DND-41 (cell line): Measurements from ENCODE around the gene ANKRD31.

ENCODE experiments used
- ATAC-seq: fragments of 200-7000 bp; cut with Tn5 transposase; 3 replicates; pipeline ENCODE4 v1.9.1; 2021; ENCODE audit warnings: low read depth; ENCODE audit not compliant: insufficient read depth
- DNase-seq: peaks from one replicate; pipeline ENCODE4 v3.0.0-alpha.2; 2020
- H2AFZ ChIP-seq: 2 replicates; pipeline ENCODE4 v1.6.0; 2012; ENCODE audit warnings: low read depth, low read length
- H3K27ac ChIP-seq: 2 replicates; pipeline ENCODE4 v1.5.1; 2012; ENCODE audit warnings: low read length, inconsistent platforms
- H3K27me3 ChIP-seq: fragments of 200-600 bp; sonication (generic); 2 replicates; pipeline ENCODE4 v1.6.0; 2012; ENCODE audit warnings: low read length, mild to moderate bottlenecking, inconsistent platforms; ENCODE audit not compliant: insufficient read depth, poor library complexity
- H3K36me3 ChIP-seq: 2 replicates; pipeline ENCODE4 v1.5.1; 2012; ENCODE audit warnings: low read length, inconsistent platforms; ENCODE audit not compliant: insufficient read depth
- H3K4me1 ChIP-seq: 2 replicates; pipeline ENCODE4 v1.5.1; 2012; ENCODE audit warnings: mild to moderate bottlenecking, low read length; ENCODE audit not compliant: insufficient read depth
- H3K4me2 ChIP-seq: 2 replicates; pipeline ENCODE4 v1.6.0; 2012; ENCODE audit warnings: mild to moderate bottlenecking, moderate library complexity, low read length, inconsistent platforms; ENCODE audit not compliant: insufficient read depth
- H3K4me3 ChIP-seq, 2 experiments: fragments of 200-600 bp in 1 of 2; shearing (Covaris generic) in 1 of 2; 2 replicates each; pipeline ENCODE4 v1.5.1; 2012 to 2016; ENCODE audit warnings: inconsistent platforms in 2 of 2, low read length in 2 of 2, mild to moderate bottlenecking in 2 of 2, low read depth in 1 of 2, moderate library complexity in 1 of 2
- H3K79me2 ChIP-seq: 2 replicates; pipeline ENCODE4 v1.6.0; 2012; ENCODE audit warnings: low read length, inconsistent platforms; ENCODE audit not compliant: insufficient read depth
- H3K9ac ChIP-seq: 2 replicates; pipeline ENCODE4 v1.6.0; 2012; ENCODE audit warnings: low read depth, mild to moderate bottlenecking, inconsistent platforms, low read length, moderate library complexity
- H3K9me3 ChIP-seq: 2 replicates; pipeline ENCODE4 v1.5.1; 2012; ENCODE audit warnings: low read length, moderate library complexity, mild to moderate bottlenecking, inconsistent platforms; ENCODE audit not compliant: insufficient read depth, severe bottlenecking
- H4K20me1 ChIP-seq: 2 replicates; pipeline ENCODE4 v1.6.0; 2012; ENCODE audit warnings: low read length; ENCODE audit not compliant: insufficient read depth
- EZH2 ChIP-seq: IDR thresholded peaks from 3 replicates; pipeline ENCODE4 v1.6.1; 2012; ENCODE audit warnings: borderline replicate concordance, low read depth, mild to moderate bottlenecking, moderate library complexity, low read length, inconsistent platforms; ENCODE audit not compliant: severe bottlenecking
- TF ChIP-seq, protein P1 (sequence below): IDR thresholded peaks from 2 replicates; pipeline ENCODE4 v1.5.1; 2012; ENCODE audit warnings: borderline replicate concordance, low read length, moderate library complexity, mild to moderate bottlenecking; ENCODE audit not compliant: poor library complexity, severe bottlenecking; ENCODE audit errors: extremely low read depth

ANKRD31 gene

GRCh38 chr5:75200776-75201175 lies 35.9 kb downstream of the ANKRD31 start:
- Histone ChIP-seq H3K4me3 (no peak overlapping the region), H3K36me3 (no peaks in the 10 kb centered on the region), H3K9me3 (no peaks in the 10 kb centered on the region), H3K4me2 (no peak overlapping the region), H3K27me3 (no peaks in the 10 kb centered on the region), H3K27ac (no peak overlapping the region), H2AFZ (no peak overlapping the region), H3K79me2 (no peaks in the 10 kb centered on the region), H4K20me1 (no peaks in the 10 kb centered on the region), H3K4me1 (no peaks in the 10 kb centered on the region), H3K9ac (no peak overlapping the region)
- DNase-seq (no peak), ATAC-seq (no peak)
- TF ChIP-seq, protein P1, sequence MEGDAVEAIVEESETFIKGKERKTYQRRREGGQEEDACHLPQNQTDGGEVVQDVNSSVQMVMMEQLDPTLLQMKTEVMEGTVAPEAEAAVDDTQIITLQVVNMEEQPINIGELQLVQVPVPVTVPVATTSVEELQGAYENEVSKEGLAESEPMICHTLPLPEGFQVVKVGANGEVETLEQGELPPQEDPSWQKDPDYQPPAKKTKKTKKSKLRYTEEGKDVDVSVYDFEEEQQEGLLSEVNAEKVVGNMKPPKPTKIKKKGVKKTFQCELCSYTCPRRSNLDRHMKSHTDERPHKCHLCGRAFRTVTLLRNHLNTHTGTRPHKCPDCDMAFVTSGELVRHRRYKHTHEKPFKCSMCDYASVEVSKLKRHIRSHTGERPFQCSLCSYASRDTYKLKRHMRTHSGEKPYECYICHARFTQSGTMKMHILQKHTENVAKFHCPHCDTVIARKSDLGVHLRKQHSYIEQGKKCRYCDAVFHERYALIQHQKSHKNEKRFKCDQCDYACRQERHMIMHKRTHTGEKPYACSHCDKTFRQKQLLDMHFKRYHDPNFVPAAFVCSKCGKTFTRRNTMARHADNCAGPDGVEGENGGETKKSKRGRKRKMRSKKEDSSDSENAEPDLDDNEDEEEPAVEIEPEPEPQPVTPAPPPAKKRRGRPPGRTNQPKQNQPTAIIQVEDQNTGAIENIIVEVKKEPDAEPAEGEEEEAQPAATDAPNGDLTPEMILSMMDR = no peak
- no peak for TF ChIP-seq EZH2

DNA sequence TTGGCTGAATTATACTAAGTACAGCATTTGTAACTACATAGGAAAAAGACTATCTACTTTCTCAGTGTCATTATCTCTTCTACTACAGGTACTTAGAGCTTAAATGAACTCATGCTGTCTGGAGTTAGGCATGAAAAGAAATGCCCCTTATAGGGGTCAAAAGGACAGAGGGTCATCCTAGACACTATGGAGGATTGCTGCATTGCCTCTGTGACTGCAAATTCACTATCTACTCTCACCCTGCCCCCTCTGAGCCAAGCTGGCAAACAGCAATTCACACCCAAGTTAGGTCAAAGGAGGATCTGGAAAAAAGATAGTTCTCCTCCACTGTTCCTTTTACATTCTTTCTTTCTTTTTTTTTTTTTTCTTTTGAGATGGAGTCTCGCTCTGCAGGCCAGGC lies 36.7 kb downstream of the ANKRD31 start:
- Histone ChIP-seq H3K4me2 (no peak overlapping the region), H4K20me1 (no peaks in the 10 kb centered on the region), H3K4me1 (no peaks in the 10 kb centered on the region), H3K4me3 (no peak overlapping the region), H3K27me3 (no peaks in the 10 kb centered on the region), H3K9me3 (no peaks in the 10 kb centered on the region), H2AFZ (no peak overlapping the region), H3K9ac (no peak overlapping the region), H3K27ac (no peak overlapping the region), H3K79me2 (no peaks in the 10 kb centered on the region), H3K36me3 (no peaks in the 10 kb centered on the region)
- no peak for TF ChIP-seq EZH2
- TF ChIP-seq, protein P1 = no peak
- ATAC-seq = no peak
- no peak for DNase-seq

DNA sequence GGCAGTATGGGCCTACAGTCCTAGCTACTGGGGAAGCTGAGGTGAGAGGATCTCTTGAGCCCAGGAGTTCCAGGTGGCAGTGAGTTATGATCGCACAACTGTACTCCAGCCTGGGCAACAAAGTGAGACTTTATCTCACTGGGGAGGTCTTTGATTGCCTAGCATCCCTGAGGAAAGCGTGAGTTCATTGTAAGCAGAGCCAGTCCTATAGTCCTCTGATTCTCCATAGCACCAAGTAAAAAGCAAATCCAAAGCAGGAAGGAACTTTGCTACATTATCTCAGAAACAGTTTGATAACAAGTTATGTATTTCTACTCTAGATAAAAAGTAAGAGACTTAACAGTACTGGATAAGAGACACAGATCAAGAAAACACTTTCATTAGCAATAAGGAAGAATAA lies 37.6 kb downstream of the ANKRD31 start:
- Histone ChIP-seq H3K4me3 (no peak overlapping the region), H3K27me3 (no peaks in the 10 kb centered on the region), H4K20me1 (no peaks in the 10 kb centered on the region), H2AFZ (no peak overlapping the region), H3K4me1 (no peaks in the 10 kb centered on the region), H3K36me3 (no peaks in the 10 kb centered on the region), H3K79me2 (no peaks in the 10 kb centered on the region), H3K27ac (no peak overlapping the region), H3K9ac (no peak overlapping the region), H3K4me2 (no peak overlapping the region), H3K9me3 (no peaks in the 10 kb centered on the region)
- ATAC-seq (no peak), DNase-seq (no peak)
- TF ChIP-seq EZH2 = no peak
- TF ChIP-seq, protein P1 = no peak

DNA sequence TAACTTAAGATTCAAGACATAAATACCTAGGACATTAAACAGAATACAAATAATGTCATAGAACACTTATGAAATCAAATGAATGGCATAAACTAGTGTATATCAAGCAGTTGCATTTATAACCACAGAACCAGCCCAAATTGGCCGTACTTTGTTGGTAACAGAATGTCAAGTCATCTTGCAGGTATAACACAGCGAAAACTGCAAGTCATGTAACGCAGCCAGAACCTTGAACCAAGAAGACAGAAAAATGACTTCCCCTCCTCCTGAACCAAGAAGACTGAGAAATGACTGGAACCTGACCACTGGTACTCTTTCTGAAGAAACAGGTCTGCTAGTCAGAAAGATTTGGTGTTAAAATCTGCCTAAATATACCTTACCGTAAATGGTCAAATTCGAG lies 38.9 kb downstream of the ANKRD31 start:
- TF ChIP-seq, protein P1 = no peak
- no peak for TF ChIP-seq EZH2
- H3K4me3 ChIP-seq = no peak overlapping the region
- H3K9me3 ChIP-seq = no peaks in the 10 kb centered on the region
- no peak overlapping the region for H3K9ac ChIP-seq
- ATAC-seq = no peak
- no peaks in the 10 kb centered on the region for H3K36me3 ChIP-seq
- no peaks in the 10 kb centered on the region for H3K4me1 ChIP-seq
- no peak for DNase-seq
- H3K27ac ChIP-seq = no peak overlapping the region
- no peaks in the 10 kb centered on the region for H3K27me3 ChIP-seq
- H3K79me2 ChIP-seq = no peaks in the 10 kb centered on the region
- no peaks in the 10 kb centered on the region for H4K20me1 ChIP-seq
- H3K4me2 ChIP-seq = no peak overlapping the region
- no peak overlapping the region for H2AFZ ChIP-seq
